Heart left ventricle (tissue), 13 donors: ENCODE measurements around the gene HCLS1.

Source experiments
- CTCF ChIP-seq, 12 donors: fragments of 200-600 bp; sonication (generic) in 4 of 12; IDR thresholded peaks; one replicate each; pipeline versions ENCODE4 v1.5.0 to v1.8.0; 2018 to 2022; ENCODE audit warnings: antibody characterized with exemption in 12 of 12, mild to moderate bottlenecking in 5 of 12
- POLR2A ChIP-seq, 2 donors: fragments of 450-650 bp; IDR thresholded peaks; one replicate each; pipeline ENCODE4 v1.6.1; 2017; ENCODE audit warnings: antibody characterized with exemption in 2 of 2, mild to moderate bottlenecking in 2 of 2, moderate library complexity in 2 of 2
- donor health status: ischemic (EF 13 %, LVEDD 7.1; RV severe dilation, severe dysfunction).
- donor health status: DM: no; HTN: yes; CAD: no.
- donor health status: DM: no; HTN: no; CAD: no.
- donor health status: ischemic (EF 25% LVEDD 6.9; RV normal size, moderate dysfunction).
- donor health status: ischemic (EF 25% LVEDD 5.7; RV mildly dilated, moderate dysfunction).
- donor health status: ischemic (EF 35%, LVEDD 5.7; RV mildly dilated, moderate dysfunction).
- donor health status: nonischemic (EF 11% LVEDD 7.7; RV severe dilation, severe dysfunction).
- donor health status: DM: yes; HTN: yes; CAD: no.
- donor health status: PGD.
- donor health status: ischemic (EF 29% LVEDD 5.4; RV normal size, mild dysfunction).
- donor health status: nonischemic (EF 23%, LVEDD 6.1; RV moderate dilation, normal function).

- no peak for TF ChIP-seq CTCF (IDR thresholded peaks at IDR 0.05)
- TF ChIP-seq POLR2A (IDR thresholded peaks at IDR 0.05) = no peak
These were observed 59.4 kb downstream of the HCLS1 start for GRCh38 chr3:121601212-121601812.
